GM18517 (cell line): ENCODE measurements around the gene FRMD5.
"Not testable (repeated sequence)": the region's sequence is repeated elsewhere in the genome, so short reads cannot be mapped to it uniquely, and the experiment has no call there.

Source experiments
- ATAC-seq: cut with Tn5 transposase; IDR thresholded peaks from one replicate; pipeline ENCODE4 v1.9.1; 2021; ENCODE audit warnings: mild to moderate bottlenecking, moderate library complexity; ENCODE audit not compliant: unreplicated experiment

Gene FRMD5

GRCh38 chr15:44195151-44195740, at the start of gene FRMD5:
TSS of gene FRMD5 (minus strand) at chr15:44195271.
- peak; percentile 94 for ATAC-seq

- ATAC-seq, result no peak
These were observed 48.8 kb upstream of the FRMD5 start for GRCh38 chr15:44243829-44244228.

GRCh38 chr15:44243141-44243540, 48.1 kb upstream of the FRMD5 start:
- ATAC-seq, result no peak

- ATAC-seq, result no peak
These were observed 36.8 kb upstream of the FRMD5 start for GRCh38 chr15:44231842-44232241.

GRCh38 chr15:44229301-44229700, 34.2 kb upstream of the FRMD5 start:
- ATAC-seq, result not testable (repeated sequence)

- no peak for ATAC-seq
These were observed 32.5 kb upstream of the FRMD5 start for GRCh38 chr15:44227584-44227983.

GRCh38 chr15:44227001-44227400, 31.9 kb upstream of the FRMD5 start:
- ATAC-seq, result not testable (repeated sequence)

GRCh38 chr15:44222478-44222877, 27.4 kb upstream of the FRMD5 start:
- ATAC-seq, result no peak

GRCh38 chr15:44219073-44219472, 24.0 kb upstream of the FRMD5 start:
- ATAC-seq, result no peak

- no peak for ATAC-seq
These were observed 21.9 kb upstream of the FRMD5 start for GRCh38 chr15:44216958-44217357.

- ATAC-seq, result no peak
These were observed 20.5 kb upstream of the FRMD5 start for GRCh38 chr15:44215594-44215993.

GRCh38 chr15:44208956-44209355, 13.9 kb upstream of the FRMD5 start:
- no peak for ATAC-seq

GRCh38 chr15:44207643-44208042, 12.6 kb upstream of the FRMD5 start:
- ATAC-seq, result no peak

GRCh38 chr15:44199393-44199792, 4.3 kb upstream of the FRMD5 start:
- ATAC-seq, result no peak

- ATAC-seq, result peak; percentile 14
These were observed 534 bp downstream of the FRMD5 start for GRCh38 chr15:44194323-44195150.

- no peak for ATAC-seq
These were observed 1.3 kb downstream of the FRMD5 start for GRCh38 chr15:44193651-44194322.

GRCh38 chr15:44188795-44189194, 6.3 kb downstream of the FRMD5 start:
- ATAC-seq, result no peak

GRCh38 chr15:44186705-44187104, 8.4 kb downstream of the FRMD5 start:
- ATAC-seq, result no peak

- ATAC-seq, result no peak
These were observed 11.7 kb downstream of the FRMD5 start for GRCh38 chr15:44183363-44183762.

- no peak for ATAC-seq
These were observed 13.7 kb downstream of the FRMD5 start for GRCh38 chr15:44181410-44181809.

- no peak for ATAC-seq
These were observed 17.9 kb downstream of the FRMD5 start for GRCh38 chr15:44177139-44177538.

- ATAC-seq, result no peak
These were observed 21.3 kb downstream of the FRMD5 start for GRCh38 chr15:44173813-44174212.
